Activated T-helper 1 cell treated with anti-CD3 and anti-CD28 coated beads, Interleukin-12 subunit alpha, Interleukin-12 subunit beta, Interleukin-2, Interleukin-4 antibody, amounts not matched to agents 30 ng/mL and 10 ng/mL and 1 ng/mL, durations not matched to agents 14 hours and 24 hours and 36 hours (primary cell): ENCODE results near the gene PAX9. TPM values are rescaled to one million over a fixed set of nuclear protein-coding genes. Genes with fewer than 3 reads are reported as not detected.

ENCODE experiments used
- DNase-seq: peaks from one replicate; pipeline ENCODE4 v3.0.0; 2021; ENCODE audit warnings: low spot score
- H3K27ac Mint-ChIP-seq: one replicate; pipeline ENCODE4 v1.8.0; 2021; ENCODE audit warnings: mild to moderate bottlenecking, mixed read lengths
- H3K27me3 Mint-ChIP-seq: one replicate; pipeline ENCODE4 v1.8.0; 2022; ENCODE audit warnings: mild to moderate bottlenecking, moderate library complexity, mixed read lengths; ENCODE audit not compliant: insufficient read depth
- H3K36me3 Mint-ChIP-seq: one replicate; pipeline ENCODE4 v1.8.0; 2021; ENCODE audit warnings: low read depth, mixed read lengths
- H3K4me1 Mint-ChIP-seq: one replicate; pipeline ENCODE4 v1.8.0; 2021; ENCODE audit warnings: low read depth, mixed read lengths
- H3K4me3 Mint-ChIP-seq: one replicate; pipeline ENCODE4 v1.8.0; 2021; ENCODE audit warnings: mild to moderate bottlenecking, moderate library complexity, mixed read lengths
- H3K9me3 Mint-ChIP-seq: one replicate; pipeline ENCODE4 v1.8.0; 2021; ENCODE audit warnings: mixed read lengths
- intact Hi-C: fragments of 100-400 bp; cut with micrococcal nuclease; formaldehyde crosslinking; loops from one replicate; pipeline ENCODE4 v1.15.1; 2024
- total RNA-seq: library from RNA; stranded (reverse); gene quantifications from 2 replicates; pipeline ENCODE4 v1.2.3, GENCODE V29; 2022

PAX9 gene
- total RNA-seq, 1 donor from 2014 or later = not detected

GRCh38 chr14:36701132-36701531 lies 39.5 kb downstream of the PAX9 start:
- intact Hi-C loops = no loop called here
- Mint-ChIP-seq H3K4me1 (no peaks in the 10 kb centered on the region), H3K36me3 (no peaks in the 10 kb centered on the region), H3K27me3 (no peaks in the 10 kb centered on the region), H3K9me3 (peaks cover 3% of the 10 kb centered on the region), H3K27ac (no peak overlapping the region), H3K4me3 (no peak overlapping the region)
- DNase-seq = no peak

GRCh38 chr14:36702474-36702873 lies 40.8 kb downstream of the PAX9 start:
- Mint-ChIP-seq H3K9me3 (peaks cover 3% of the 10 kb centered on the region), H3K27me3 (no peaks in the 10 kb centered on the region)

DNA sequence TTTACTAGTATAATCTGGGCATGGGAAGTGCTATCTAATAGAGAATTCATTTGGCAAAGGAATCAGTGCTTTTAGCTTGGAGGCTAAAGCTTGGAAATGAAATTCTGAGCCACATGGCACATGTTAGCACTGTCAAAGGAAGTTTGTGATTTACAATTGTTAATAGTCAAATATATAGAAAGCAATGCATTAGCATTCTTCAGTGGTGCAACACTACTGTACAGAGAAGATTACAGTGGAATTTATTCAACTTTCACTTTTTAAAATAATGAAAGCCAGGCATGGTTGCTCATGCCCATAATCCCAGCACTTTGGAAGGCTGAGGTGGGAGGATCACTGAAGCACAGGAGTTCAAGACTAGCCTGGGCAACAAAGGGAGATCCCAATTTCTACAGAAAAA lies 45.9 kb downstream of the PAX9 start:
- intact Hi-C loops = no loop called here
- DNase-seq = no peak
- no peaks in the 10 kb centered on the region for H3K36me3 Mint-ChIP-seq
- H3K4me3 Mint-ChIP-seq = no peak overlapping the region
- H3K4me1 Mint-ChIP-seq = no peaks in the 10 kb centered on the region
- H3K27me3 Mint-ChIP-seq = no peaks in the 10 kb centered on the region
- H3K27ac Mint-ChIP-seq = no peak overlapping the region
- no peaks in the 10 kb centered on the region for H3K9me3 Mint-ChIP-seq

More at GRCh38 chr14:36702474-36702873, 40.8 kb downstream of the PAX9 start:
- no peaks in the 10 kb centered on the region for H3K36me3 Mint-ChIP-seq
- intact Hi-C loops = no loop called here
- DNase-seq = no peak
- no peak overlapping the region for H3K27ac Mint-ChIP-seq
- H3K4me1 Mint-ChIP-seq = no peaks in the 10 kb centered on the region
- H3K4me3 Mint-ChIP-seq = no peak overlapping the region

GRCh38 chr14:36713960-36714703 lies 52.5 kb downstream of the PAX9 start:
- Mint-ChIP-seq H3K27ac (no peak overlapping the region), H3K27me3 (no peaks in the 10 kb centered on the region), H3K9me3 (no peaks in the 10 kb centered on the region), H3K36me3 (no peaks in the 10 kb centered on the region), H3K4me1 (no peaks in the 10 kb centered on the region), H3K4me3 (no peak overlapping the region)
- no peak for DNase-seq
- intact Hi-C loops = no loop called here

GRCh38 chr14:36716614-36717184 lies 55.0 kb downstream of the PAX9 start:
- Mint-ChIP-seq H3K27me3 (no peaks in the 10 kb centered on the region), H3K9me3 (no peaks in the 10 kb centered on the region), H3K4me3 (no peak overlapping the region), H3K4me1 (no peaks in the 10 kb centered on the region), H3K36me3 (no peaks in the 10 kb centered on the region), H3K27ac (no peak overlapping the region)
- intact Hi-C loops = no loop called here
- DNase-seq = no peak

DNA sequence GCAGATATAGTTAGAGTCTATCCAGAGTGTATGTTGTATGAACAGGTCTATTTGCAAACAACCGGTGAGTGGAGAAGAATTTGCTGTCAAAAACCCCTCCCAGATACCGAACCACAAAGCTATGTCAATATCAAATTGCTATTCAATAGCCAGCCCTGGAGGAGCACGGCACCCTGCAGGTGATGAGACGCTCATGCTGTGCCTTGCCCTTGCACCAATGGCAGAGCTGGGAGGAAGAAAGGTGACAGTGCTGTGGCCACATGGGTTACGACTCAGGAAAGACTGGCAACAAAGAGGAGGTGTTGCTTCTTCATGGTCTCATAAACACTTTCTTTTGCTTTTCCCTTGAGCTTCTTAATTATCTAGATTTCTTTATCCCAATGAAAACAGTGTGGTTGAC lies 55.7 kb downstream of the PAX9 start:
- Mint-ChIP-seq H3K9me3 (no peaks in the 10 kb centered on the region), H3K27me3 (no peaks in the 10 kb centered on the region), H3K4me3 (no peak overlapping the region), H3K27ac (no peak overlapping the region), H3K36me3 (no peaks in the 10 kb centered on the region), H3K4me1 (no peaks in the 10 kb centered on the region)
- no peak for DNase-seq
- intact Hi-C loops = no loop called here

GRCh38 chr14:36718216-36718615 lies 56.6 kb downstream of the PAX9 start:
- Mint-ChIP-seq H3K4me3 (no peak overlapping the region), H3K9me3 (no peaks in the 10 kb centered on the region), H3K27ac (no peak overlapping the region), H3K4me1 (no peaks in the 10 kb centered on the region), H3K27me3 (no peaks in the 10 kb centered on the region), H3K36me3 (no peaks in the 10 kb centered on the region)
- intact Hi-C loops = no loop called here
- no peak for DNase-seq

- H3K4me1 Mint-ChIP-seq = no peaks in the 10 kb centered on the region
Measured at GRCh38 chr14:36719823-36720222, 58.2 kb downstream of the PAX9 start.

GRCh38 chr14:36720657-36721056 lies 59.0 kb downstream of the PAX9 start:
- intact Hi-C loops = no loop called here
- no peaks in the 10 kb centered on the region for H3K27me3 Mint-ChIP-seq
- no peaks in the 10 kb centered on the region for H3K4me1 Mint-ChIP-seq
- DNase-seq = no peak
- no peaks in the 10 kb centered on the region for H3K36me3 Mint-ChIP-seq
- H3K4me3 Mint-ChIP-seq = no peak overlapping the region
- H3K9me3 Mint-ChIP-seq = no peaks in the 10 kb centered on the region
- H3K27ac Mint-ChIP-seq = no peak overlapping the region

More at GRCh38 chr14:36719823-36720222, 58.2 kb downstream of the PAX9 start:
- no peaks in the 10 kb centered on the region for H3K9me3 Mint-ChIP-seq
- no peak overlapping the region for H3K27ac Mint-ChIP-seq
- no peaks in the 10 kb centered on the region for H3K36me3 Mint-ChIP-seq
- intact Hi-C loops = no loop called here
- no peaks in the 10 kb centered on the region for H3K27me3 Mint-ChIP-seq
- H3K4me3 Mint-ChIP-seq = no peak overlapping the region
- no peak for DNase-seq

GRCh38 chr14:36721877-36722276 lies 60.2 kb downstream of the PAX9 start:
- Mint-ChIP-seq H3K9me3 (no peaks in the 10 kb centered on the region), H3K36me3 (no peaks in the 10 kb centered on the region), H3K4me3 (no peak overlapping the region), H3K4me1 (no peaks in the 10 kb centered on the region), H3K27me3 (no peaks in the 10 kb centered on the region), H3K27ac (no peak overlapping the region)
- DNase-seq = no peak
- intact Hi-C loops = no loop called here

GRCh38 chr14:36723530-36723929 lies 61.9 kb downstream of the PAX9 start:
- H3K4me1 Mint-ChIP-seq = no peaks in the 10 kb centered on the region
- no peaks in the 10 kb centered on the region for H3K36me3 Mint-ChIP-seq
- H3K4me3 Mint-ChIP-seq = no peak overlapping the region
- intact Hi-C loops = no loop called here
- no peaks in the 10 kb centered on the region for H3K9me3 Mint-ChIP-seq
- no peak overlapping the region for H3K27ac Mint-ChIP-seq
- H3K27me3 Mint-ChIP-seq = no peaks in the 10 kb centered on the region
- DNase-seq = no peak

DNA sequence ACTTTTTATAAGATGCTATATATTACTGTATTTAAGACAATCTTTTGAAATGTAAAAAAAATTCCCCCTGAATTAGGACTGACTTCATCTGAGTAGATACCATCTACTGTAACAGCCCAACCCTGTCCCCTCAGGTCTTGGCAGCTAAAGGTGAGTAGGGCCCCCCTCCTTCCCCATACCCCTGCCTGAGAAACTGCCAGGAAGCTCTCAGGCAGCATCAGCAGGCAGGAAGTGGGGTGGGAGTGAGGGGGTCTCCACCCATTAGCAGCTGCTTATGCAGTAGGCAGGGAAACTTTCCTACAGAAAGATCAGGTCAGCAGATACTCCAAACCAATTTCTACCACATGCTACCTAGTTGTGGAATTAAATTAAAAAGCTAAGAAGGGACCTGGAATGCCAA lies 62.5 kb downstream of the PAX9 start:
- Mint-ChIP-seq H3K4me1 (no peaks in the 10 kb centered on the region), H3K4me3 (no peak overlapping the region), H3K27ac (no peak overlapping the region), H3K27me3 (no peaks in the 10 kb centered on the region), H3K36me3 (no peaks in the 10 kb centered on the region), H3K9me3 (no peaks in the 10 kb centered on the region)
- intact Hi-C loops = no loop called here
- no peak for DNase-seq

GRCh38 chr14:36726128-36726527 lies 64.5 kb downstream of the PAX9 start:
- intact Hi-C loops = no loop called here
- no peaks in the 10 kb centered on the region for H3K9me3 Mint-ChIP-seq
- no peak for DNase-seq
- H3K4me3 Mint-ChIP-seq = no peak overlapping the region
- no peak overlapping the region for H3K27ac Mint-ChIP-seq
- no peaks in the 10 kb centered on the region for H3K27me3 Mint-ChIP-seq
- no peaks in the 10 kb centered on the region for H3K4me1 Mint-ChIP-seq
- H3K36me3 Mint-ChIP-seq = no peaks in the 10 kb centered on the region
